ENCODE data around the gene TM4SF18. TPM values are rescaled to one million over a fixed set of nuclear protein-coding genes. Genes with fewer than 3 reads are reported as not detected.

TM4SF18 gene
- total RNA-seq, 2 donors from 2014 or later: 7.9 to 13.2 TPM

DNA sequence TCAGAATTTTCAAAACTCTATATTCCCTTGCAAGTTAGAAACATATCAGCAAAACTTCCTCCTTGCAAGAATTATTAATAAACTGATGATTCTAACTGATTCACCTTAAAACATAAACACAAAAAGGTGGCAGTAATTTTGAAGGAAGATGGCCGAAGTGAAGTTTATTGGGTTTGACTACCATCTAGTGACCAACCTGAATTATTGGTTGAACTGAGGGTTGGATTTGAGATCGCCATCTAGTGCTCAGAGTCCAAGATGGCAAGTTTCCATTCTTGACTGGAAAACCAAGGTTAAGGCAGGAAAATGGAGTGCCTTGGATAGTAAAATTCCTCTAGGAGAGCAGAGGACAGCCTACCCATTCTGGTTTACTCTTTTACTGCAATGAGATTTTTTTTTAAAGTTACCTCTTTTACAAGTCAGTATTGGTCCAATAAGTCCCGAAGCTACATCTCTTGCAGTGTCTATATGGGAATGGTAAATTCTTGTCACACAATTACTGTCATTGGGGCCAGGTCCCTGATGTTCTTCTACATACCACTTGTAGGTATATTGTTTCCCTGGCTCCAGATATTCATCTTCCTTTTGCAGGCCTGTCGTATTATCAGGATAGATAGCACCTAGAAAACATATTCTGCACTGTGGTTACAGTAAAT lies 60.2 kb downstream of the TM4SF18 start:
- Histone ChIP-seq H3K9me3 (no peaks in the 10 kb centered on the region), H3K4me3 (no peak overlapping the region), H3K36me3 (replicated peaks in 1 of 2; ENCODE audit: insufficient read depth in 1 of 2, low read depth in 2 of 2) (no peaks in the 10 kb centered on the region), H3K4me1 (peaks cover 15% of the 10 kb centered on the region), H3K27ac (no peak overlapping the region), H3K27me3 (no peaks in the 10 kb centered on the region)
- no peak for TF ChIP-seq POLR2A (IDR thresholded peaks at IDR 0.05)
- TF ChIP-seq, protein P1, sequence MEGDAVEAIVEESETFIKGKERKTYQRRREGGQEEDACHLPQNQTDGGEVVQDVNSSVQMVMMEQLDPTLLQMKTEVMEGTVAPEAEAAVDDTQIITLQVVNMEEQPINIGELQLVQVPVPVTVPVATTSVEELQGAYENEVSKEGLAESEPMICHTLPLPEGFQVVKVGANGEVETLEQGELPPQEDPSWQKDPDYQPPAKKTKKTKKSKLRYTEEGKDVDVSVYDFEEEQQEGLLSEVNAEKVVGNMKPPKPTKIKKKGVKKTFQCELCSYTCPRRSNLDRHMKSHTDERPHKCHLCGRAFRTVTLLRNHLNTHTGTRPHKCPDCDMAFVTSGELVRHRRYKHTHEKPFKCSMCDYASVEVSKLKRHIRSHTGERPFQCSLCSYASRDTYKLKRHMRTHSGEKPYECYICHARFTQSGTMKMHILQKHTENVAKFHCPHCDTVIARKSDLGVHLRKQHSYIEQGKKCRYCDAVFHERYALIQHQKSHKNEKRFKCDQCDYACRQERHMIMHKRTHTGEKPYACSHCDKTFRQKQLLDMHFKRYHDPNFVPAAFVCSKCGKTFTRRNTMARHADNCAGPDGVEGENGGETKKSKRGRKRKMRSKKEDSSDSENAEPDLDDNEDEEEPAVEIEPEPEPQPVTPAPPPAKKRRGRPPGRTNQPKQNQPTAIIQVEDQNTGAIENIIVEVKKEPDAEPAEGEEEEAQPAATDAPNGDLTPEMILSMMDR (IDR thresholded peaks at IDR 0.05): peak; percentile 78 to 99 (median 99)
- DNase-seq (peak; percentile 60 to 72 (median 63)), ATAC-seq (peak; percentile 94)
- intact Hi-C loops (cut with DNase I): loop anchor here (5.0 kb wide), 1 partner anchor 156 kb away; no protein-coding TSS in a partner anchor
- 23 to 28% methylated on average over 4 of the region's 4 CpGs for WGBS, 2 donors

DNA sequence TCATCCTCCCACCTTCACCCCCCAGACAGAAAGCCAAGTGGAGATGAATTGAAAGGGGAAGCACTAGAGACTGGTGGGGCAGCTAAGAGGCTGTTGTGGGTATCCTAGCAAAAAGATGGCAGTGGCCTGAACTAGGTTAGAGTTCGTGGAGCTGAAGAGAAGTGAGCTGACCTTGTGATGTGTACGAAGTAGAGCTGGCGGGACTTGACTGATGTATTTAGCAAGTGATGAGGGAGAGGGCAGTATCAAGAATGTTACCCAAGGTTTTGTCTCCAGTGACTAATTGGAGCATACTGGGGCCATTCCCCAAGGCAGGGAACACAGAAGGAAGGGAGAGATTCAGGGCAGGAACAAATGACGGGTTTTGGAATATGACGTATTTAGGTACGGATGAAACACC lies 61.8 kb downstream of the TM4SF18 start:
- peaks cover under 1% of the 10 kb centered on the region for H3K4me1 ChIP-seq
- intact Hi-C loops (cut with DNase I): loop anchor here (5.0 kb wide), 1 partner anchor 154 kb away; no protein-coding TSS in a partner anchor
- no peak overlapping the region for H3K4me3 ChIP-seq
- no peaks in the 10 kb centered on the region for H3K27me3 ChIP-seq
- H3K9me3 ChIP-seq: no peaks in the 10 kb centered on the region
- WGBS, 2 donors: 61 to 64% methylated on average over 6 of the region's 6 CpGs
- no peaks in the 10 kb centered on the region for H3K36me3 ChIP-seq (replicated peaks in 1 of 2; ENCODE audit: insufficient read depth in 1 of 2, low read depth in 2 of 2)
- no peak for TF ChIP-seq POLR2A (IDR thresholded peaks at IDR 0.05)
- TF ChIP-seq, protein P1 (IDR thresholded peaks at IDR 0.05): no peak
- ATAC-seq: no peak
- no peak overlapping the region for H3K27ac ChIP-seq
- DNase-seq: no peak

- Histone ChIP-seq H3K36me3 (replicated peaks in 1 of 2; ENCODE audit: insufficient read depth in 1 of 2, low read depth in 2 of 2) (no peaks in the 10 kb centered on the region), H3K4me1 (no peaks in the 10 kb centered on the region), H3K27ac (no peak overlapping the region), H3K27me3 (no peaks in the 10 kb centered on the region), H3K9me3 (no peaks in the 10 kb centered on the region), H3K4me3 (no peak overlapping the region)
- ATAC-seq: no peak
- intact Hi-C loops (cut with DNase I): loop anchor here (5.0 kb wide), 1 partner anchor 153 kb away; no protein-coding TSS in a partner anchor
- 37% methylated on average over 2 of the region's 2 CpGs for whole genome bisulfite sequencing, 2 donors
- no peak for DNase-seq
- TF ChIP-seq, protein P1 (IDR thresholded peaks at IDR 0.05): no peak
- TF ChIP-seq POLR2A (IDR thresholded peaks at IDR 0.05): no peak
These were observed 63.3 kb downstream of the TM4SF18 start for GRCh38 chr3:149270180-149270579.

GRCh38 chr3:149269687-149270086 lies 63.7 kb downstream of the TM4SF18 start:
- Histone ChIP-seq H3K27me3 (no peaks in the 10 kb centered on the region), H3K4me3 (no peak overlapping the region), H3K4me1 (no peaks in the 10 kb centered on the region), H3K36me3 (replicated peaks in 1 of 2; ENCODE audit: insufficient read depth in 1 of 2, low read depth in 2 of 2) (no peaks in the 10 kb centered on the region), H3K27ac (no peak overlapping the region), H3K9me3 (no peaks in the 10 kb centered on the region)
- WGBS, 2 donors: 70 to 79% methylated on average over 7 of the region's 7 CpGs
- intact Hi-C loops (cut with DNase I): loop anchor here (5.0 kb wide), 1 partner anchor 152 kb away; no protein-coding TSS in a partner anchor
- no peak for ATAC-seq
- TF ChIP-seq, protein P1 (IDR thresholded peaks at IDR 0.05): no peak
- TF ChIP-seq POLR2A (IDR thresholded peaks at IDR 0.05): no peak
- DNase-seq: no peak

Other genes starting within 250 kb of the TM4SF18 start
- gene HLTF, start 247.1 kb downstream of the TM4SF18 start, total RNA-seq: 10 to 100 TPM; 10.9 to 15.3 TPM
- gene HPS3, start 204.0 kb downstream of the TM4SF18 start, total RNA-seq: 10 to 100 TPM; 15.8 to 18.2 TPM
- 10 to 100 TPM in 1 of 2 donors, 1 to 10 TPM in 1; 5.7 to 11.5 TPM for gene CP, start 111.8 kb downstream of the TM4SF18 start, total RNA-seq
- 100 to 1,000 TPM; 104 to 168 TPM for gene TM4SF1, start 44.0 kb upstream of the TM4SF18 start, total RNA-seq
- 100 to 1,000 TPM in 1 of 2 donors, 10 to 100 TPM in 1; 53.2 to 149 TPM for gene TM4SF4, start 141.1 kb upstream of the TM4SF18 start, total RNA-seq

Measured in body of pancreas (tissue), 4 donors.